Pons (tissue), 1 donor: ENCODE data around the gene INTS1.

ENCODE experiments used
- DNase-seq: peaks from one replicate; pipeline ENCODE4 v3.0.0-alpha.2; 2016; ENCODE audit warnings: low spot score

INTS1 gene

DNA sequence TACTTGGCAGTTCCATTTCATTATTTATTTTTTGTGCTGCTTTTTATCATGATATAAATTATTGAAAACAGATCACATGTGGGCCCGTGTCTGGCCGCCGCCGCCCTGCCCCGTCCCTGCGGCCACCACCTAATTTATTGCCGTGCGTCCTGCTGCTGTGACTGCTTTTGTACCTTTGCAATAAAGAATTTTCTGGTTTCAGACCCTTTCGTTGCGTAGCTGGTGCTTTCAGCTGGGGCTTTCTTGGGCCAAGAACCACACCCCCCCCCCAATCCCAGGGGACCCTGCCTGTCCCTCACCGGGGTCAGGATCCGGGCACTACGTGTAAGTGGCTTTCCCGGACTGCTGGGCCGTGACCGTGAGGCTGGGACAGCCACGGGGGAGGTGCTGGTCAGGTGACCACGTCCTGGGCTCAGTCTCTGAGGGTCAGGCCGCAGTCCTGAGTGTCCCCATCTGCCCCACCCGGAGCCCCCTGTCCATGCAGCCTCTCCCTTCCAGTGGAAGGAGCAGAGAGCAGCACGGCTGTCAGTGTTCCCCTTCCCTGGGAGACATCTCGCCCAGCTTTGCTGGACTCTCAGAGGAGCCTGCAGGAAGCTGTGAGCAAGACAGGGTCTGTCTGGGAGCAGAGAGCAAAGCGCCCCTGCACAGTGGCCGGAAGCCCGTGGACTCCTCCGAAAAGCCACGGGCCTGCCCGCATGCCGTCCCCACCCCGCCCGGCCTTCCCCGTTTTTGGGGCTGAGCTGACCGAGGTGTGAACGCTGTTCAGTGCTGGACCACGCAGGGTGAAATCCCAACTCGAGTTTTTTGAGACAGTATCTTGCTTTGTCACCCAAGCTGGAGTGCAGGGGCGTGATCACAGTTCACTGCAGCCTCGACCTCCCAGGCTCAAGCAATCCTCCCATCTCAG, 38.9 kb upstream of the INTS1 start:
- DNase-seq, result no peak

DNA sequence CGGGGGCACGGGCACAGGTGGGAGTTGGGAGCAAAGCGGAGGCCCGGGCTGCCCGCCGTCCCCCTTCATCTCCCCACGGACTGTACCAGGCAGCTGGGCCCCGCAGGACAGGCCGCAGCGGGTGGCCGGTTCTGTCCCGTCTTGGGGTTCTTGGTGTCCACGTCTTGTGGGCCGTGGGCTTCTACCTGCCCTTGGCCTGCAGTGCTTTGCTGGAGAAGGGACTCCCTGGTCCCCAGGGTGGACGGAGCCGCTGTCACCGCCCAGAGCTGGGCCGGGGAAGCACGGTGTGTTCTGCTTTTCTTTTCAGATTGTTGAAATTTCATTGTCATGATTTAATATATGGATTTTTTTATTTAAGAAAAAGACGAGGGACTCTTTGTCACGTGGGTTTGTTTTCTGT, 38.1 kb upstream of the INTS1 start:
- no peak for DNase-seq

DNA sequence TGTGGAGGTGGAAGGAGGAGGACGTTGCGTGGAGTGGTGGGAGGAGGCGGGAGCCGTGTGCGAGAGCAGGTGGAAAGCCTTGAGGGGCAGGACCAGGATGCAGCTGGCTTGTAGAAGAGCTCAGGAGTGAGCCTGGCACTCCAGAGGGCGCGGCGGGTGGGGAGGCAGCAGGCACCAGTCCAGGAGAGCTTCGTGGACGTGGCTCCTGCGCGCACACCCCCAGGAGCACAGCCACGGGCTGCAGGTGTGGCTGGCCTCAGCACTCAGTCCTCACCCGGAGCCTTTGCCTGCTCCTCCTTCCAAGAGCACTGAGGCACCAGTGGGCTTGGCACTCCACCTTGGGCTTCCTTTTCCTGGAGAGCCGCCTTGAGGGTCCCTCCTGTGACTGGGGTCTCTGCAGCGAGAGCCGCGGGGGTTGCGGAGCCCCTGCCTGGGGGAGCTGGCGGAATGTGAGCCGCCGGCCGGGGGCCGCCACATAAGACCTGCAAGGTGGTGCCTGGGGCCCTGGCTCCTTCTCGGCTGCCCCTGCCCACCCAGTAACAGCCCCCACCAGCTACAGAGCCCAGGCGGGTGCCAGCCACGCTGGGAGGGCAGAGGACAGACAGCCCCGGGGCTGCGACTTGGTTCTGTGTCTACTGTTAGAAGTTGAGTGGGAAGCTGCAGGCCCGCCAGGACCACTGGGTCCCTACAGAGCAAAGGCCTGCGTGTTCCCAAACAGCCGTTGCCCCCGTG, 37.4 kb upstream of the INTS1 start:
- DNase-seq, result no peak

DNA sequence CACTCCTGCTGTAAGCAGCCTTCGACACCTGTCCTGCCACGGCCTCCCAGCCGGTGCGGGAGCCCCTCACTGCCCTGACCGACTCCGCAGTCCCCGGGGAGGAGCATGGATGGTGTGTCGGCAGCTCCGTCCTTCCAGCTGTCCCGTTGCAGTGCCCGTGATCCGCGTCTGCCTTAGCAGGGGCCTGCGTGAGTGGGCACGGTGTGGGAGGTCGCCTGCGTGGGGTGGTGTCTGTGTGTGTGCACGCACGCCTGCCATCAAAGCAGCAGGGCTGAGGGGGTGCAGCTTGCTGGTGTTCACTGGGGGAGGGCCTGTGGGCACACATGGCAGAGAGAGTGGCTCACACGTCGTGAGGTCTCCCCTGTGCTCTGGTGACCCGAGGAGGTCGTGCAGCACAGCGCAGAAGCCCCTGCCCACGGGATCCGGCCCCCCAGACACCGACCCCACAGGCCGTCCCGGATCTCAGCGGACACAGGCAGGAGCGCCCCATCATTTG, 36.6 kb upstream of the INTS1 start:
- DNase-seq, result no peak

DNA sequence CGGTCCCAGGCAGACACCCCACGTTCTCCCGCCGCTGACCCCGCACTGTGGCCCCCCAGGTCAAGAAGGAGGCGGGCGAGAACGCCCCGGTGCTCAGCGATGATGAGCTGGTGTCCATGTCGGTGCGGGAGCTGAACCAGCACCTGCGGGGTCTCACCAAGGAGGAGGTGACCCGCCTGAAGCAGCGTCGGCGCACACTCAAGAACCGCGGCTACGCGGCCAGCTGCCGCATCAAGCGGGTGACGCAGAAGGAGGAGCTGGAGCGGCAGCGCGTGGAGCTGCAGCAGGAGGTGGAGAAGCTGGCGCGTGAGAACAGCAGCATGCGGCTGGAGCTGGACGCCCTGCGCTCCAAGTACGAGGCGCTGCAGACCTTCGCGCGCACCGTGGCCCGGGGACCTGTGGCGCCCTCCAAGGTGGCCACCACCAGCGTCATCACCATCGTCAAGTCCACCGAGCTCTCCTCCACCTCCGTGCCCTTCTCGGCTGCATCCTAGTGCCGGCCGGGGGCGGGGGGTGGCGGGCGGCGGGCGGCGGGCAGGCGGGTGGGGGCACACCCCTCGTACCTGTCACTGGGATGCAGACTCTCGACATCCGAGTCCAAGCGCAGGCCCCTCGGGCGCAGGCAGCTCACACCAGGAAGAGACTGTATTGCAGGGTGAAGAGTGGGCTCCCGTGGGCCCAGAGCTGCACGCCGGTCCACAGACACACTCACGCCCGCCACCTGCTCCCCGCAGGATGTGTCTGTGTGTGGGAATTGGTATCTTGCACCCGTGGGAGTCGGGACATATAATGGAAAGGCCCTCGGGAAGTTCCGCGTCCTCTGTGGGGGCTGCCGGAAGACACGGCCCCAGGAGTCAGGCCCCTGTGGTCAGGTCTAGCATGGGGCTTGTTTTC, 35.9 kb upstream of the INTS1 start:
- no peak for DNase-seq

DNA sequence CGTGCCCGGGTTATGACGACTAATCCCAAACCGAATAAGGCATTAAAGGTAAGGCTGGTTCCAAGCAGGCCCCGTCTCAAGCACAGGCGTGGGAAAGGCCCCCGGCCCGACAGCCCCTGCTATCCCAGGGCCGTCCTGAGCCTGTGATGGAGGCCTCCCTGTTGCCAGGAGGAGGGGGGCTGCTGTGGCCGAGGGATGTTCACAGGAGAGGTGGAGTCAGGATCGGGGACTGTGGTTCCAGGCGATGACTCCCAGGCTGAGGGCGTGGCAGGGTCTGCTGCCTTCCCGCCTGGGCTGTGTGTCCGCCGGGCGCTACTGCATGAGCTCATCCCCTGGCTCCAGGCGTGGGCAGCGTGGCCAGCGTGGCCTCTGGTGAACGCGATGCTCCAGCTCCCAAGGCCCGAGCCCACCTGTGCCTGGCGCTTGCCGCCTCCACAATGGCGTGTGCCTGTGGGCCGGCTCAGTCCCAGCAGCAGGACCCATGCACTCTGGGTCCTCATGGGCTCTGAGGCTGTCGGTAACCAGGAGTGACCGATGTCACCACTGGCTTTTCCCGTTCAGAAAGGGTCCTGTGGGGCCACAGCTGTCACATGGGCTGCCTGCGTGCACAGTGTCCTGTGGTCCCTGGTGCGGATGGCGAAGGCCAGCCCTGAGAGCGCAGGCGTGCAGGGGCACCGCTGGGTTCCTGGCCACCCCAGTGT, 35.1 kb upstream of the INTS1 start:
- DNase-seq, result no peak

DNA sequence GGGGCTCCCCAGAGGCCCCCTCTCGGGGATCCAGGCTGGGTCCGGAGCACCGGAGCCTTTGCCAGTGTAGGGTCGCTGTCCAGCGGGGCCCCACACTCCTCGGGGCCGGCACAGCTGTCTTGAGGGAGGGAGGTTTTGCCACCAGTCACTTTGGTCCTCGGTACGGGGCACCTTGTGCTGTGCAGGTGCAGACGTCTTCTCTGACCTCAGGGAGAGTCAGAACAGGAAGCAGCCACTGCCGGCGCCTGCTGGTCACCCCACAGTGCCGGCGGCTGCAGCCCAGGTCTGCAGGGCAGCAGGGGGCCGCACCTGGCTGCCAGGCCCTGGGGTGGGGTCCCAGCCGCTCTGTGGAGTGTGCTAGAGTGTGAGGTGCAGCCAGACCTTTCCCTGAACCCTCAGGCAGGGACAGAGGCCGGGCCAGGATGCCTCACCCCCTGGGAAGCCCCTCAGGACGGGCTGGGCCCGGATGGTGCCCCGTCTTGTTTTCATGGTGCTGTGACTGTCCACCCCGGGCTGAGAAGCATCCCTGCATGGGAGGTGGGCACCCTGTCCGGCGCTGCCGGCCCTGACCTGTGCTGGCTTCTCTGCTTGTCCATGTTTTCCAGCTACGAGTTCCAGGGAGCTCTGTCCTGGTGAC, 34.5 kb upstream of the INTS1 start:
- DNase-seq, result no peak

DNA sequence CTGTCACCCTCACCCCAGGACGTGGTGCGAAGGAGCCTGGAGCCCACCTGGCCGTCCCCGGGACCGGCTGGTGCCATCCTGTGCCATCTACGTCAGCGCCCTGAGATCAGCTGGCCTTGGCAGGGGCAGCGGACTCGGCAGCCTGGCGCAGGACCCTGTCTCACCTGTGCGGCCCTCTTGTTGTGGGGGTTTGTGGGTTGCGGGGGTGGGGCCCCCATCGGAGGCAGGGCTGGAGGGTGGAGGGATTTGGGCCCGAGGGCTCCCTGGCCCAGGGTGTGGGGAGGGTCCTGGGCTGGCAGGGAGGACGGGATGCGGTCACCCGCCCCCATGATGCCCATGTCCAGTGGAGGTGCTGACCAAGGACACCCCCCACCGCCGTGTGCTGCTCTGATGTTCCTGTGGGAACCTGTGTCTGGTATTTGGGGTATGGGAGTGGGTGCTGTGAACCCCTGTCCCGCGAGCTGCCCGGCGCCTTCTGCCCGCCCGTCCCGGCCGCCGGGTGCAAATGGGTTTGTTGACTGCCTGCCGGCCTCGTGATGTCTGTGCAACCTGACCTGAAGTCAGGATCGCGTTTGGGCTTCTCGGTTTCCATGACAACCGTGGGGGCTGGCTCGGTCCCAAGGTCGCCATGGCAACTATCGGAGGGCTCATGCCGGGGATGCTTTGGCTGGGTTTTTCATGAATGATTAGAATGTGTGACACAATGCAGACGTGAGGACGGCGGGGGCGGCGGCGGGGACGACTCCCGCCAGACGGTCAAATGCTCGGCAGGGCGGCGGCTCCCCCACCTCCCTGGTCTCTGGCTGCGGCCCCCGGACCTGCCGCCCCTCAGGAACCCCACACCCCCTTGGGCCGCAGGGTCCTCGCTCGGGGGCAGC, 33.6 kb upstream of the INTS1 start:
- peak; percentile 26 for DNase-seq

DNA sequence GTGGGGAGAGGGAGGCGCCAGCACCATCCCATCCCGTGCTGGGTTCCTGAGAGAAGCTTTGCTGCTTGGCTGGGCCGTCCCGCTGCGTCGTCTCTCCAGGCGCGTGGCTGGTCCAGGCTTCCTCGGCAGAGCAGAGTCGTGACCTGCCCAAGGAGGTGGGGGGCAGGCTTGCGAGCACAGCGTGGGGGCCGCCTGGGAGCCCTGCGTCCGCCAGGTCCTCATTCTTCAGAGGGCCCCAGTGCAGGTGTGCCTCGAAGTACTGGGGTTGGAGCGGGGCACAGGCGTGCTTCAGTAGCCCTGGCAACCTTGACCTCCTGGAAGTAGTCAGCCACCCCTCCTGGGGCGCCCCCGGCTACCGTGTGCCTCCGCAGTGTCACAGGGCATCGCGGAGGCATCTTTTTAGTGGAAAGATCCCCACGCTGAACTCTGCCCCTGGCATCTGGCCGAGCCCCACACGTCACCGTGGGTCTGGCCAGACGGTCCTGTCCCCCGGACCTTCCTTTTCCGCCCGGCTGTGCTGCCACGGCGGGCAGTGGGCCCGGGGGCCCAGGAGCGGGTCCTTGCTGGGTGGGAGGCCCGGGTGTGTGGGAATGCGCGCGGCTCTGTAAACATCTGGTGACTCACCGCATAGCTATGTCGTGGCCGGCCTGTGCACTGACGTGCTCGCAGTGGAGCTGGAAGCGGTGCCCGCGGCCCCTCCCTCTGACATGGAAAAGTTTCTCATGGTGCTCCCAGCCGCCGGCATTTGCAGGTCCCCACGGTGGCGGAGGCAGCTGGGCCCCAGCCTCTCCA, 32.8 kb upstream of the INTS1 start:
- DNase-seq, result peak; percentile 54

DNA sequence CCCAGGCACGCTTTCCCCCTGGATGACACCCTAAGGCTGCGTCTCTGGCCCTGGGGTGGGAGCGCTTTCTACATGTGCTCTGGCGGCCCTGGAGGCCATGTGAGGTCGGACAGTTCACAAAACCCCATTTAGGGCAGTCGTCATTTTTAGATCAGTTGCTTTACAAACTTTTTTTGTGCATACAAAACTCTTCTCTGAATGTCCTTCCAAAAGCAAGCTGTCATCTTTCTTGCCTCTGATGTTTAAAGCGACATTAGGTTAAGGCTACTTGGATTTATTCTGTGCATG, 32.2 kb upstream of the INTS1 start:
- DNase-seq, result no peak

DNA sequence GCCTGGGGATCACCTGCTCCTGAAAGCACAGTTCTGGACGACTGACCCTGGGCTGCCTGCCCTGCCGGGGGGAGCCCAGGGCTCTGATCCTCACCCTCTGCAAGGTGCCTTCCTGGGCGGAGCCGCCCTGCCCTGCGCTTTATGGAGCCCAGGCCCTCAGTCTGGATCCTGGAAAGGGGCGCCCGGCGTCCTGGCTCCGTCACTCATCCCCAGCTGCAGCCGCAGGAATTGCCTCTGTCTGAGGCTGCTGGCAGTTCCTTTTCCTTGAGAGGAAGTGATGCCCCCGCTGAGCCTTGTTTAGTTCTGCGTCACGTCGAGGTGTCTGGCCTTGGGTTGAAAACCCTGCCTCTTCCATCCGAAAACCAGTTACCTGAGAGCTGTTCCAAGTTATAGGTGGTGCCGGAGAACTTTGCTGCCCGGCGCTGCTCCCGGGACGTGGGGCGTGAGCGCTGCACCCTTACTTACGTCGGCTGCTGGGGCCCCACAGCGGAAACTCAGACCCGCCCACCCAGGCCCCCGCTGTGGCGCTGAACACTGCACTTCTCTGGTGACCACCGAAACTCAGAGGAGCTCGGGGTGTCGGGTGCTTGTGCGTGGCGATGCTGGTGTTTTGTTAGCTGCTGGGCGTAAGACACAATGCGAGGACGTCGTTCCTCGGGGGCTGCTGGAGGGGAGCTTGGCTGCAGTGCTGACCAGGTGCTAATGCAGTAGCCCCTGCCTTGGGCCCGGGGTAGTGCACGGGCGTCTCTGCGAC, 31.7 kb upstream of the INTS1 start:
- DNase-seq, result peak; percentile 12

DNA sequence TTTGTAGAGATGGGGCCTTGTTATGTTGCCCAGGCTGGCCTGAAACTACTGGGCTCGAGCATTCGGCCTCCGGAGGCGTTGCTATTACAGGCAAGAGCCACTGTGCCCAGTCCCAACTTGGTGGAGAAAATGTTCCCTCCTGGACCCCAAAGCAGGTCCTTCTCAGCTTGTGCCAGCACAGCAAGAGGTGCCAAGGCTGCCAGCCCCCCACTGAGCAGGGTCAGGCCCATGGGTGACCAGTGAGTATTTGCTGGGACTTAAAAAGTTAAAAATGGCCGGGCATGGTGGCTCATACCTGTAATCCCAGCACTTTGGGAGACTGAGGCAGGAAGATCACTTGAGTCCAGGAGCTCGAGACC, 30.9 kb upstream of the INTS1 start:
- no peak for DNase-seq

DNA sequence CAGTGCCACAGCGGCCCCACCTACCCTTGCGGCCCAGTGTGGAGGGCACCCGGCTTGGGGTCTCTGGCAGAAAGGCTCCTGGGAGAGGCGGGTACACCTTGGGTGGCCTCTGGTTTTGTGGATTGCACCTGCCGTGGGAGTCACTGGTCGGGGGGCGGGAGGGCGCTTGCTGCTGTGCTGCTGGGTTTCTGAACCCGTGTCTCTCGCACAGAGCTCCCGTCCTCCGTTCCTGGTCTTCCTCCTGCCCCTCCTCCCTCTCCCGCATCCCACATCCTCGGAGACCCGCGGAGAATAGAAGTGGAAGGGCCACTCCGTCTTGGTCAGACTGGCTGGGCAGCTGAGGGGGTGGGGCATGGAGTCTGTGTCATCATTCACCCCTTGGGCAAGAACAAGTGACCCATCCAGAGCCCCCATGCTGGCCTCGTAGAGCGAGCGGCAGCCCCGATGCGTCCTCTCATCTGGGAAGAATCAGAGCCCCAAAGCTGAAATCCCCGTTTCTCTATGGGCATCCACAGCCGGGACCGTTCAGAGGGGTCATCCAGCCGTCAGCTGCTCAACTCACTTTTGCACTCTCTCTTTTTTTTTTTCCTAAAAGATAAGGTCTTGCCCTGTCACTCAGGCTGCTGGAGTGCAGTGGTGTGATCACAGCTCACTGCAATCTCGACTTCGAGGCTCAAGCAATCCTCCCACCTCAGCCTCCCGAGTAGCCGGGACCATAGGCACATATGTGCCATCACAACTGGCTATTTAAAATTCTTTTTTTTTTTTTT, 30.3 kb upstream of the INTS1 start:
- no peak for DNase-seq

DNA sequence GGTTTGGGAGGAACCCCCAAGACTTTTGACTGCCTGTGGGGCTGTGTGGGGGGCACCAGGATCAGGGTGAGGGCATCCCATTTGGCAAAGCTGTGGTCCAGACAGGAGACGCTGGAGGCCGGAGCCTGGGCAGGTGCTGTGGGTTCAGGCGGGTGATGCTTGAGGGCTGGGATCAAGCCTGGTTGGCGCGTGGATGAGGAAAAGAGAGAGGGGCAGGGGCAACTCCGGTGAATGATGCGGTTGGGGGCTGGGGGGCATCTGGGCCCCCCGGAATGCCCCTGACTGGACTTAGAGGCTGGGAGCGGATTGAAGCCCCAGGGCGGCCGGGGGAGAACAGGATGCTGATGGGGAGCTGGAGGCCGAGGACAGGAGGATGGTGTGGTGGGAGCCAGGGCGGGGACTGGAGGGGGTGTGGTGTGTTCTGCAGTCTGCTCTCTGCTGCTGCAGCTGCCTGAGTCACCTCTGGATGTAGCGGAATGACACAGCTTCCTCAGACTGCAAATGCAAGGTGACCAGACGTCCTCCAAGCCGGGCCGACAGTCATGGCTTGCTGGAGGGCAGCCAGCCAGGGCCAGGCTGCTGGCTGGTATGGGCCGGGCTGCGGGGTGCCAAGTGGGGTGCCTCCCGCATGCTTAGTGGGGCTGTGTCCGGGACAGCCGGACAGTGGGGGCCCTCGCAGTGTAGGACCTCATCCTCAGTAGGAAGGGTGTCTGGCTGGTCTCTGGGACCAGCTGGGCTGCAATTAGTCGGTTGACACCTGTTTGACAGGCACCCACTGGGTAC, 29.5 kb upstream of the INTS1 start:
- DNase-seq, result no peak

DNA sequence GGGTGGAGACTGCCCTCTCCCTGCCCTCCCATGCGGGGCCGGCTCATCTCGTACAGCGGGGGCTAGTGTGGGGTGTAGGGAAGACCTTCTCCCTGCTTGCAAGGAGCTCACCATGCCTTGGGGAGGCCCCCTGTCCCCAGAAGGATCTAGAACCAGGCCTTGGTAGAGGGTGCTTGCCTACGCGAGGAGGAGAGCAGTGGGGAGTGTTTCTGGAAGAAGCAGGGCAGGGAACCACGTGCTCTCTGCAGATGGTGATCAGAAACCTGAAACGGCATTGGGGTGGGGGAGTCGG, 29.0 kb upstream of the INTS1 start:
- DNase-seq, result no peak

DNA sequence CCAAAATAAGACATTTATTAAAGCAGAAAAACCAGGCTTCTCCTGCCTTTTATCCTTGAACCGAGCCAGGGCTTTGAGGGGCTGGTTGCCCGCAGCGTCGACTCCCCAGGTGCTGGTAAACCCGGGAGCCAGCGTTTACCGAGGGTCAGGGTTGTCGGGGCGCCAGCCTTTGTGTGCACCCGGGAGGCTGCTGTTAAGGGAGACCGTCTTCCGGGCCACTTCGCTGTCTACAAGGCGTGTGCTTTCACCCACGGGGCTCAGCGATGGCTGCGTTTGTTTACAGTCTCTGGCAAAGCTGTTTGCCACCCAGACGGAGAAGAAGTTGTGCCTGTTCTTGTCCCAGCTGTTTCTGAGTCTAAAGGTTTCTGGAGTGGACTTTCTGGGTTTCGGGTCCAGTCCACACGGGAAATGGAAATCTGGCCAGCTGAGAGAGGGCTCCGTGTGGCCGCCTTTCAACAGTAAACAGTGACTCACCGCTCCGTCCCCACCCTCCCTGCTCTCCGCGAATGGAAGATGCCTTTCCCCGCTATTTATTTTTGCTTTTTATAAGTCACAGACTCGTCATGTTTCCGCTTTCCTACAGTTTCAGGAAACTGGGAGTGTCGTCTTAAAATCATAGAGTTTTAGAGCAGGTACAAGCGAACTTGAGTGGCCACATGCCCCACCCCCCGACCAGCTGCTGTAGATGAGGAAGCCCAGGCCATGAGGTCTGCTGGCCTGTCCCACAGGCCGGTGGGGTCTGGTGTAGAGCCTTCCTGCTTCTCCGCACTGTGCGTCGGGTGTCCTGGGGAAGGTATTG, 28.5 kb upstream of the INTS1 start:
- DNase-seq, result peak; percentile 49
